Stimulated activated CD4-positive, alpha-beta T cell treated with anti-CD3 and anti-CD28 coated beads, Interleukin-4, amount 100 ng/mL, for 48 hours (primary cell): ENCODE measurements around the gene NEU2.
"Not testable (repeated sequence)": the region's sequence is repeated elsewhere in the genome, so short reads cannot be mapped to it uniquely, and the experiment has no call there.

ENCODE experiments used
- DNase-seq, 2 donors: peaks; one replicate each; pipeline ENCODE4 v3.0.0-alpha.2; 2020; ENCODE audit warnings: low read depth in 2 of 2

The NEU2 gene

GRCh38 chr2:233010569-233011267, 21.8 kb upstream of the NEU2 start:
- no peak for DNase-seq

- no peak for DNase-seq
These were observed 21.2 kb upstream of the NEU2 start for GRCh38 chr2:233011268-233011650.

- DNase-seq: no peak
These were observed 20.8 kb upstream of the NEU2 start for GRCh38 chr2:233011702-233012131.

GRCh38 chr2:233012301-233012971, 20.0 kb upstream of the NEU2 start:
- no peak for DNase-seq

- DNase-seq: no peak
These were observed 19.4 kb upstream of the NEU2 start, which contains the start of gene NGEF for GRCh38 chr2:233013027-233013461. Gene NGEF (minus strand): TSS chr2:233013256. CDS start chr2:232974890, 38,366 bp downstream.

GRCh38 chr2:233013650-233014049, 18.8 kb upstream of the NEU2 start:
- no peak for DNase-seq

GRCh38 chr2:233015019-233015645, 17.3 kb upstream of the NEU2 start:
- no peak for DNase-seq

- no peak for DNase-seq
These were observed 14.5 kb upstream of the NEU2 start for GRCh38 chr2:233017947-233018346.

GRCh38 chr2:233019610-233020009, 12.9 kb upstream of the NEU2 start:
- not testable (repeated sequence) for DNase-seq

GRCh38 chr2:233020454-233020853, 12.0 kb upstream of the NEU2 start:
- no peak for DNase-seq

- no peak for DNase-seq
These were observed 10.7 kb upstream of the NEU2 start for GRCh38 chr2:233021771-233022170.

- no peak for DNase-seq
These were observed 9.9 kb upstream of the NEU2 start for GRCh38 chr2:233022561-233022960.

- DNase-seq: no peak
These were observed 9.3 kb upstream of the NEU2 start for GRCh38 chr2:233023007-233023760.

- DNase-seq: no peak
These were observed 8.6 kb upstream of the NEU2 start for GRCh38 chr2:233023761-233024410.

GRCh38 chr2:233025706-233026105, 6.8 kb upstream of the NEU2 start:
- no peak for DNase-seq

GRCh38 chr2:233026198-233026813, 6.2 kb upstream of the NEU2 start:
- no peak for DNase-seq

GRCh38 chr2:233029321-233029720, 3.2 kb upstream of the NEU2 start:
- DNase-seq: no peak

GRCh38 chr2:233031556-233032500, 644 bp upstream of the NEU2 start:
- no peak for DNase-seq

GRCh38 chr2:233033672-233034071, 1.2 kb downstream of the NEU2 start:
- peak; percentile 19 to 27 for DNase-seq
